Spinal cord (tissue), 10 donors: Measurements from ENCODE around the gene NQO1. TPM values are rescaled to one million over a fixed set of nuclear protein-coding genes. Genes with fewer than 3 reads are reported as not detected.

Experiments used
- DNase-seq, 6 donors: peaks; one replicate each; pipeline versions ENCODE4 v3.0.0 to v3.0.0-alpha.2; 2013 to 2015; ENCODE audit warnings: low spot score in 6 of 6, low read depth in 4 of 6
- H3K27ac ChIP-seq: one replicate; pipeline ENCODE4 v1.5.1; 2013; ENCODE audit warnings: low read depth, low read length, control low read depth
- H3K27me3 ChIP-seq: one replicate; pipeline ENCODE4 v1.6.1; 2013; ENCODE audit warnings: low read length; ENCODE audit not compliant: control insufficient read depth, insufficient read depth
- H3K36me3 ChIP-seq: one replicate; pipeline ENCODE4 v1.6.1; 2013; ENCODE audit warnings: low read length; ENCODE audit not compliant: control insufficient read depth, insufficient read depth
- H3K4me1 ChIP-seq: one replicate; pipeline ENCODE4 v1.6.1; 2013; ENCODE audit warnings: low read length; ENCODE audit not compliant: control insufficient read depth, insufficient read depth
- H3K4me3 ChIP-seq: one replicate; pipeline ENCODE4 v1.5.1; 2013; ENCODE audit warnings: low read depth, low read length, control low read depth
- H3K9me3 ChIP-seq: one replicate; pipeline ENCODE4 v1.6.1; 2013; ENCODE audit warnings: low read length; ENCODE audit not compliant: control insufficient read depth, insufficient read depth
- WGBS: methylation state at CpG from one replicate; pipeline ENCODE4 v1.1.5; 2013; ENCODE audit warnings: missing lambda C conversion rate; ENCODE audit not compliant: insufficient coverage; 5-methylcytosine and 5-hydroxymethylcytosine counted together
- polyA plus RNA-seq, 2 donors: library from polyadenylated mRNA; unstranded; fragments of 120-200 nt; gene quantifications; one replicate each; pipeline ENCODE4 v1.2.1, GENCODE V29; 2013; ENCODE audit not compliant: insufficient read length in 2 of 2
- total RNA-seq, 2 donors: library from RNA; depleted of rRNA in 1 of 2; stranded (reverse); fragments of 120-200 nt in 1 of 2; fragments of >200 nt in 1 of 2; gene quantifications; one replicate each; pipeline versions ENCODE4 v1.2.3 to v1.2.4, GENCODE V29; 2013 to 2014
- donor health status: healthy.

Gene NQO1
- total and polyA plus RNA-seq, 4 donors: 17.1 to 93.4 (median 21.7) TPM

- 100% methylated on average over 3 of the region's 4 CpGs for WGBS
Measured at GRCh38 chr16:69660166-69660565, 66.2 kb downstream of the NQO1 start.

More at GRCh38 chr16:69660166-69660565, 66.2 kb downstream of the NQO1 start:
- Histone ChIP-seq H3K4me1 (no peaks in the 10 kb centered on the region), H3K27me3 (no peaks in the 10 kb centered on the region), H3K36me3 (peaks cover 38% of the 10 kb centered on the region), H3K27ac (no peak overlapping the region), H3K4me3 (no peak overlapping the region), H3K9me3 (no peaks in the 10 kb centered on the region)
- DNase-seq: no peak

Other genes starting within 250 kb of the NQO1 start
- gene NFAT5, start 160.6 kb downstream of the NQO1 start, total RNA-seq: 10 to 100 TPM; 35.0 to 44.9 TPM
- gene NFAT5, start 160.6 kb downstream of the NQO1 start, polyA plus RNA-seq: 10 to 100 TPM; 14.7 to 17.8 TPM
- gene NOB1, start 28.4 kb upstream of the NQO1 start, total RNA-seq: 10 to 100 TPM; 10.8 to 16.9 TPM
- gene NOB1, start 28.4 kb upstream of the NQO1 start, polyA plus RNA-seq: 10 to 100 TPM; 29.0 to 38.7 TPM
- 10 to 100 TPM; 24.3 to 29.9 TPM for gene WWP2, start 35.8 kb upstream of the NQO1 start, total RNA-seq
- 10 to 100 TPM; 33.0 to 39.0 TPM for gene WWP2, start 35.8 kb upstream of the NQO1 start, polyA plus RNA-seq
- gene CLEC18A, start 224.8 kb upstream of the NQO1 start, total RNA-seq: 1 to 10 TPM; 1.1 to 1.6 TPM
- gene CLEC18A, start 224.8 kb upstream of the NQO1 start, polyA plus RNA-seq: 1 to 10 TPM; 1.5 to 2.7 TPM